GM21526 (cell line): ENCODE measurements around the gene MYRIP.
"Not testable (repeated sequence)": the region's sequence is repeated elsewhere in the genome, so short reads cannot be mapped to it uniquely, and the experiment has no call there.

Experiments
- ATAC-seq: cut with Tn5 transposase; IDR thresholded peaks from one replicate; pipeline ENCODE4 v1.9.1; 2021; ENCODE audit warnings: moderate library complexity; ENCODE audit not compliant: unreplicated experiment, low FRiP score

MYRIP gene

DNA sequence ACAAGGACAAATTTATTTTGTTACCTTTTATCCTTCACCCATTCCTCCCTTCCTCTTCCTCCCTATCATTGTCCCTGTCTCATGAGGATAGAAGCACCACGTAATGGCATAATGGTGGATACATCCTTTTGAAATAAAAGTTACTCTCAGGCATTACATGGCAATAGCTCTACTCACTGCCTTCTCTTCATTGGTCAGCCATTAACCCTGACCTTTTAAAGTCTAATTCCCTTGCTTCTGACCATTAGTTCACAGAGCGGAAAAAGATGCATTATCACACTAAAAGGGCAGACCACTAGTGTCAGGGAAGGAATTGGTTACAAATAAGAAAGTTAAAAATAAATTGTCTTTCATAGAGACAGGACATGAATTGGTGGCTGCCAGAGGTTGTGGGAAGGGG lies 445.5 kb downstream of the MYRIP start:
- no peak for ATAC-seq

DNA sequence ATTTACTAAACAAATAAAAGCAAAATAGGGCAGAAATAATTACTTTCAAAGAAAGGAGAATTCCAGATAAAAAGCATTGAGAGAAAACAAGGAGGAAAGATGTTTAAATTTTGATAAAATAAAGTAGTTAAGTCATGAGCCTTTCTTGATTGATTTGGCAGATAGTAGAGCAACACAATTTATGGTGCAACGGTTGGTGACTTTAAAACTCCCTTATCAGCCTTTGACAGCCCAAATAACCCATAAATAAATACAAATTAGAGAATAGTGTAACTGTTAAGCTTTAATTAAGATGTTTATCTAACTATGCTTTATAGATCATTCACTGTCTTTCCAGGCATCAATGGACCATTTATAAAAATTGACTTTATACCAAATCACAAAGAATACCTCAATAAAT lies 446.1 kb downstream of the MYRIP start:
- ATAC-seq, result no peak

DNA sequence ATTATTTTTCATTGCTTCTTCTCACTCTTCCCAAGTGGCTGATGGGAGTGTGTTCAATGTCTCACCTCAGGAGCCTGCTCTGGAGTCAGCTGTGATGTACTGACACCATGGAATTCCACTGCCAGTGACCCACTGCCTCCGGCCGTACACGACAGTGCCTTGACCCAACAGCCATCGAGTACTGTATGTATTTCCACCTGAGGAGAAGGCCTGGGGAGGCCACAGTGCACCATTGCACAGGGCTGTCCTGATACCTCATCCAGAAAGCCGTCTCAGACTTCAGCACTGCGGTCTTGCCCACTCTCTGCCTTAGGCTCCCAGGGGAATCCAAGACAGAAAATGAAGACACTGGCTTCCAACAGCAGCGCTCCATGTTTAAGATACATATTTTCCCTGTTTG lies 448.7 kb downstream of the MYRIP start:
- ATAC-seq, result no peak

DNA sequence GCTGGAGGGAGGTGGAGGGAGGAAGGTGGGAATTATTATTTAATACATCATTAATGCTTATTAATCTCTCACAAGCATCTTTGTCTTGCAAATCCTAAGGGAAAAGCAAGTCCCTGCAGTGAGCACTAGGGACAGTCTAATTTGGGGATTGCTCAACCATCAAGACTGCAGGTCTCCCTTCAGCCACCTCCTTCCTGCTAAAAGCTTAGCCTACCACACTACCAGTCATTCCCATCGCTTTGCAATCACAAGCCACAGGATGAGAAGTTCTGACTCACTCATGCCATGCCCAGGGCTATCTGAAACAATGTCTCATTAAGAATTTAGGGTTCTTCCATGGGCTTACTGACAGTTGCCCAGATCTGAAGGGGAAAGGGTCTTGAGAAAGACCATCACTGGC lies 449.1 kb downstream of the MYRIP start:
- no peak for ATAC-seq

DNA sequence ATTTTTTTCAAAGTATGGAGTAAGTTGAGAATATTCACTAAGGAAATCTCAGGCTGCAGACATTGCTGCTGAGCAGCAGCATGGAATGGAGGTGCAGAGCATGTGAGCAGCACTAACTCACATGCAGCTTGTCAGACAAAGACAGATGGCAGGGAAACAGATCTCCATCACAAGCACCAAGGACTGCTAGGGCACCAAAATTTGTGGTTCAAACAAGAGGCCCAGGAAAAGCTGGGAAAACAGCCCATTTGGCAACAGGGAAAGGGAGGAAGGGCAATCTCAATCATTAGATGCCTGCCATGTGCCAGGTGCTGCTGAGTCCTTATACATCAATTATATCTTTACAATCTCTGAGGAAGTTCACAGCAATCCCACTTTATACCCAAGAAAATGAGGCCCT lies 452.9 kb downstream of the MYRIP start:
- no peak for ATAC-seq

DNA sequence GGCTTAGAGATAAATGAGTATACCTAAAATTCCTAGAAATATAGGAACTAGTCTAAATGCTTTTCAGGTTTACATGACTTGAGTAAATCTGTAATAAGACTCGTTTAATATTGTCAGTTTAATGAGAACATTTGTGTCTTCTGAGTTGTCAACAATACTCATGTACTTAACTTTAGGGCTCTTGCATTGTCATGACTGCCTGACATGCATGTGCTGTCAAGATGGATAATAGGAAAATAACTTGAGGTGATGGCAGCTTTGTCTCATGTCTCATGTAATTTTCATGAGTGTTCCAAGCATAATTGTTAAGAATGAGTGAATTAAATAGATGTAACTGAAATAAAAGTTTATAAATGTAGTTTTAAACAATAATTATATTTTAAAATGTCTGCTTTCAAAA lies 455.0 kb downstream of the MYRIP start:
- ATAC-seq, result no peak

DNA sequence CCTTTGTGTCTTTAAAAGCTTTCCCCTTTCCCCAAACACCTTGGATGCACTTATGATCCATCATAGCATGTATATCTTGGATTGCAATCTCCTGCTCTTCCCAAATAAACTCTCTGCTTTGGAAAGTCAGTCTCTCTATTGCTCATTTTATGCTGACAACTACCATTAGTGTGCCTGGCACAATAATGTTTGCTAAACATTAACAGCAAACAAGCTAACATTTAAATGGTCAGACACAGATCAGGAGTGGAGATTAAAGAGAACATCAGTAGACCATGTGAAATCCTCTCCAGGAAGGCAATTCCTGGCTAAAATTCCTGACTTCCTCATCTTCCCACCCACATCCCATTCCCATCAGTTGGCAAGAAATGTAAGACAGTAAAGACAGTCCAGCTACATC lies 455.8 kb downstream of the MYRIP start:
- ATAC-seq, result no peak

DNA sequence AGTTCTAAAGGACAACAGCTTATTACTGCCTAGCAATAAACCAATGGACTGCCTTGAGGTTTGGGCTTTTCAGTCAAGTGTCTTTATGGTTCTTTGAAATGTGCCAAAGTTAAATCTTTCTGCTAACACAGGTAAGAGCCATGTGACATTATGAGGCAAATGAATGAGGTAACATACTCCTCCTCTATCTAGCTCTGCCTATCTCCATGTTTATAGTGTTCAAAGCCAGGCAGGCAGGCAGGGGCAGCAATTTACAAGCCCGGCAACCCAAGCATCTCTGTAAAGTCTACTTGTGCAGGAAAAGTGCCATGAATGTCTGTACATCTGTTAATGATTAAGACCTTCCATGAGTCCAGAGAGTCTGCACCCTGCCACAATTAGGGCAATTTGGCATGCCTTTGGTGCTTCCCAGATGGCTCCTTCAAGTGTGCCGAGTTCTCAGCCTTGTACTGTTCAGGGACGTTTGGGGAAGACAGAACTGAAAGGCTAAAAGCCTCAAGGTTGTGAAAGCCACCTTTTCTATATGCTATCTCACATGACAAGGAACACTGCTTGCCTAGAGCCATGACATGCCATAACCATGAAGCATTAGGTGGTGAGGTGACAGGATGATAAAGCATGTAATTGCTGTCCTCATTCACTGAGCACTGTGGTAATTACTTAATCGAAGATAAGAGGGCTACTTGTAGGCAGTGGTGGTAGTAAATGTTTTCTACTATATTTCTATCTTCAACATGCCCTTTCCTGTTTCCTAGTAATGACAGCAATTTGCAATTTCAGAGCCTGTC lies 458.7 kb downstream of the MYRIP start:
- ATAC-seq, result no peak

DNA sequence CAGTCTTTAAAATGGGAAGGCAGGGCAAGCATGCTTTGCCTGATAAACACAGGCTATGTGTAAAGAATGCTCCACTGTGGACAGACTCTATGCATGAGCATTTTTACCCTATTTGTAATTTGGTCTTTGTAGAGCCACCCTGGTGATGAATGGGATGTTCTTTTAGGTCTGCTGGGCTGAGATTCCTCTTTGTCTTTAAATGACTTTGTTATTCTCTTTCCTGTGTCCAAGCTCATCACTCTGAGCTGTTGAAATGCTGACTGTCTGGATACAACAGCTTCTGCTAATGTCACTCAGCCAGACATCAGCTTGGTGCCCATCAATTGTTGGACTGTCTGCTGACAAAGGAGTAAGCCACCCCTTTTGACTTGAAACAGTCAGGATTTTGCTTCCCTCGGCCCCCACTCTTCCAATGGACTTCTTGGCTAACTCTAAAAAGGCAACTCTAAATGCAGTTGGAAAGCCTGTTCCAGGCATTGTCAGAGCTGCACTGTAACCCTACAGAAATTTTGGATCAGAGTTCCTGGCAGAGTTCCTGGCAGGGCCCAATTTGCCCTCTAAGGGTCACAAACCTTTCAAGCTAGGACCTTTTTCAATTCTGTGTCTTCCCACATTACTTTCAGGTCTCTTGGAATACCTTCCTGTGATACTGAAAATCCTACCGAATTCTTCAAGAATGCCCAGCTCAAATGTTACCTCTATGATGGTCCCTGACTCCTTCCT lies 459.6 kb downstream of the MYRIP start:
- no peak for ATAC-seq

DNA sequence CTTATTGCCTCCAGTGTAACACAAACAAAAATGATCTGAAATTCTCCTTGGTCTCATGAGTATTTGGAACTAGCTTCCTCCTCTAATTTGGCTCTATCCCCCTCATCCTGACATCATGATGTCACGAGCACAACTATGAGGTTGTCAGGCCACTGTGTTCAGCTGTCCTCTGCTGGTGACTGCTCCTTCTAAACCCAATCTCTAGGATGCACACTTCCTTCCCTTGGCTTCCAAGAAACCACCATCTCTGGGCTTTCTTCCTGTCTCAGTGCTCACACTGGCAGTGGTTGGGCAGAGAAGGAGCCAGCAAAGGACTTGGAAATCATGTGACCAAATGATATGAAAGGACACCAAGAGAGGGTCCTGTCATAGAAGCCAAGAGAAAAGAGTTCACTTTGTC lies 469.4 kb downstream of the MYRIP start:
- ATAC-seq, result no peak

DNA sequence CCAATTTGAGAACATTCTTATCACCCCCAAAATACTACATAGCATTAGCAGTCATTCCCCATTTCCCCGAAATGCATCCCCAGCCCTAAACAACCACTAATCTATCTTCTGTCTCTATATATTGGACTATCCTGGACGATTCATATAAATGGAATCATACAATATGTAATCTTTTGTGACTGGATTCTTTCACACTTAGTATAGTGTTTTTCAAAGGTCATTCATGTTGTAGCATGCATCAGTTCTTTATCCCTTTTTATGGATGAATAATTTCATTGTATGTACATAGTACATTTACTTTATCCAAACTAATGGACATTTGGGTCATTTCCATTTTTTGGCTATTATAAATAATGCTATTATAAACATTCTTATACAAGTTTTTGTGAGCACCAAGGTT lies 472.6 kb downstream of the MYRIP start:
- ATAC-seq, result no peak

DNA sequence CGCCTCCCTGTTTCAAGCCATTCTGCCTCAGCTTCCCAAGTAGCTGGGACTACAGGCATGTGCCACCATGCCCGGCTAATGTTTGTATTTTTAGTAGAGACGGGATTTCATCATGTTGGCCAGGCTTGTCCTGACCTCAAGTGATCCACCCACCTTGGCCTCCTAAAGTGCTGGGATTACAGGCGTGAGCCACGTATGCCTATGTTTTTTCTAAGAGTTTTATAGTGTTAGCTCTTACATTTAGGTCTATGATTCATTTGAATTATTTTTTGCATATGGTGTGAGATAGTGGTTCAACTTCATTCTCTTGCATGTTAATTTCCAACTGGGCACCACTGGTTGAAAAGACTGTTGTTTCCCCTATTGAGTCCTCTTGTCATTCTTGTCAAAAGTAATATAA lies 473.6 kb downstream of the MYRIP start:
- ATAC-seq, result not testable (repeated sequence)

DNA sequence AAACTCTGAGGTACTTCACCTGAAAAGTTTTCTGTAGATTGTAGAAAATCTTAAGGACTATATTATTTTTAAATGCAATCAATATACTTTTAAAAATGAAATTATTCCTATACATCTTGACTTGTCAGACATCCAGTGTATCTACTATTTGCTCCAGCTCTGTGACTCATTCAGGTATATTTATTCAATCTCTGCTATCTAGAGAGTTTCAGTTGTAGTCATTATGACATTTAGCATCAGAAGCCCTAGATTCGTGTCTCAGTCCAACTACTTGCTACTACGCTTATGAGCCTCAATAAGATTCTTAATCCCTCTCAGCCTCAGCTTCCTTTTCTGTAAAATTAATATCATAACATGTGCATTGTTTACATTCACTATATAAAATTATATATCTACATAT lies 477.8 kb downstream of the MYRIP start:
- no peak for ATAC-seq

DNA sequence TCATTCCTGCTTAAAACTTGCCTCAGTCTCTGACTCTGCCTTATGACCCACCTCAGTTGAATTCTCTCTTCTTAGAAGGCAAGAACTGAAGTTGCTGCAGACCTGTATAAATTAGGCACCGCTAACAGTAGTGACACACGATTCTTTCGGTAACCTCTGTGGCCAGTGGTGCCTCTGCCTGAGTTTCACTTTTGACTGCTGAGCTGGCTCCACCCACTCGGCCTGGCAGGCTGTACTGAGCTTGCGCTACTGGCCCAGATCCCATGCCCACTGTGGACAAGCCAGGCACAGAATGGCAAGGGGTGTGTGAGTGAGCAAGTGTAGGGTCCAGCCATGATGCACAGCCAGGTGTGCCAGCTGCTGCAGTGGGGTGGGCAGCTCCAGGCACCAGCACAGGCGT lies 481.0 kb downstream of the MYRIP start:
- ATAC-seq, result no peak

DNA sequence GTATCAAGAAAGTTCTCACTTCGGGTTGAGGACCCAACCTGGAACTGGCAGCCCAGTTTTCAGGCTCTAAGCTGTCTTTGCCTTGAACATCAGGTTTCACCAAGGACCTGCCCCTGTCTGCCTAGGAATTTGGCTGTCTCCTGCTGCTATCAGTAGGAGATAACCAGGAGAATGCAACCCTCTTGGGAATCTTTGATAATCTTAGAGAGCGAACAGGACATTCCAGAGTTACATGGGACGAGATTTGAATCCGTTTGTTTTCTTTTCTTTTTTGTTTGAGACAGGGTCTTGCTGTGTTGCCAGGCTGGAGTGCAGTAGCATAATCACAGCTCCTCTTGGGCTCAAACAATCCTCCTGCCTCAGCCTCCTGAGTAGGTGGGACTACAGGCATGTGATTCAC lies 482.1 kb downstream of the MYRIP start:
- ATAC-seq, result no peak

DNA sequence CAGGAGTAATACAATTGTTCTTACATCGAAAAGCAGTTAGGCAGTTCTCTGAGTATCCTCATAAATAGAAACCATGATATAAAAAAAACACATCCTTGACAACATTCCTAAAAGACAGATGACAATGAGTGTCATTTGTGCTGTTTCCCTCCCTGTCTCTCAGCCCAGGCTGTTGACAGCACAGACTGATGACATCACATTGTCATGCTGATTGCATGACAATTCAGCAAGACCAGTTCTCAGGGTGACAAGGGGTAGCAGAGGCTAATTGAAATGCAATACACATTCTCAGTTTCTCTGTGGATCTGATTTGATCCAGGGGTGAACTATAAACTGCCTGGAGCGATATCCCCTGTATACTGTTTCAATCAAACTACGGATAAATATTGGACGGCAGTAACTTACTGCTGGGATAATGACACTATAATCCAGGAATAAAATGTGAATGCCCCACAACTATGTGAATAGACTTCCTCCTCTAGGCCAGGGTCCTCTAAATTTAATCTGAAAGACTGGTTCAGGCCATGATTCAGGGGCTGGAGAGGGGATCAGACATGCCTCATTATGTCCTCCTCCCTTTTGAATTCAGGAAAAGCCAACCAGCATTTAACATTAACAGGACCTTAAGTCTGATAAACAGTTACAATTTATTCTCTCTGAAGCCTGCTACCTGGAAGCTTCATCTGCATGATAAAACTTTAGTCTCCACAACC lies 483.4 kb downstream of the MYRIP start:
- ATAC-seq, result no peak

DNA sequence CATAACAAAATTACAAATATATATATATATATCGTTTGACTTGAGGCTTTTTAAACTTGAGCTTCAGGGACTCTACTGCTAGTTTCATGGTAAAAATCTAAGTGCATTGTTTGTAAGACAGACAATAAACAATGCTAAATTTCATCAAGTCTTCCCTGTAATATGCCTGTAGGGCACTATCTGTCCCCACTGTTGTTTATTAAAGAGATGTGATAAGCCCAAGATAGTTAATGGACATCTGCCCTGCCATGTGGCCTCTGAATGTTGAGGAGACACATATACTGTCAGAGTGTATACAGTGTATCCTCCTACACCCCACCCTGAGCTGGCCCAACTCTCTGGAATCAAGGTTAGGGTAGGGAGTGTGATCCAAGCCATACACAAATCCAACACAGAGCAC lies 485.0 kb downstream of the MYRIP start:
- no peak for ATAC-seq

DNA sequence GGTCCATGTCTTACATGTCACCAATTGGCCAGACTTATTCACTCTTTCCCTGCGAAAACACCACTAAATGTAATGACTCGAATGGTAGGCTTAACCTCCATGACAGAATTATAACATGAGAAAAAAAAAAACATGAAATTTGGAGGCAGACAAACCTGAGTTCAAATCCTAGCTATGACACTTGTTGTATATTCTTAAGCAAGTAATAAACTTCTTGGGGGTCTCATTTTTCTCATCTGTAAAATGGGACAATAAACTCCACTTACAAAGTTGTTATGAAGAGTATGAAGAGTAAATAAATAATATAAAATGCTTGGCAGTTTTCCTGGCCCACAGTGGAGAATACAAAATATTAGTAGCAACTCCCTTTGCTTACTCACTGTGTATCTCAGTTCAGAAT lies 488.7 kb downstream of the MYRIP start:
- ATAC-seq, result no peak

DNA sequence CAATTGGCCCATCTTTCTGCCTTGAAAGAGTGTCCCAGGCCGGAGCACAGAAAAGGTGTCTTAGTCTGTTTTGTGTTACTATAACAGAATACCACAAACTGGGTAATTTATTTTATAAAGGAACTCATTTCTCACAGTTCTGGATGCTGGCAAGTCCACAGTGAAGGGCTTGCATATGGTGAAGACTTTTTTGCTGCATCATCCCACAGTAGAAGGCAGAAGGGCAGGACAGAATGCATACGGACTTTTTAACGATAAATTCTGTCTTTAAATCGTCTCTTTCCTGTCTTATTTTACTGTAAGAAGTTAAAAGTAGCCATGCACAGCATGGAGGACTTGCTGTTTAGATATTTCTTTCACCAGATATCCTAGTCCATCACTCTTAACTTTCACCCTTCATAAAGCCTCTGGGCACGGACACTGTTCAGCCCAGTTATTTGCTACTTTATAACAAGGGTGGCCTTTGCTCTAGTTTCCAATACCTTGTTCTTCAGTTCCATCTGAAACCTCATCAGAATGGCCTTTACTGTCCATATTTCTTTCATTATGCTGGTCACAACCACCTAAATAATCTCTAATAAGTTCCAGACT lies 489.8 kb downstream of the MYRIP start:
- no peak for ATAC-seq

DNA sequence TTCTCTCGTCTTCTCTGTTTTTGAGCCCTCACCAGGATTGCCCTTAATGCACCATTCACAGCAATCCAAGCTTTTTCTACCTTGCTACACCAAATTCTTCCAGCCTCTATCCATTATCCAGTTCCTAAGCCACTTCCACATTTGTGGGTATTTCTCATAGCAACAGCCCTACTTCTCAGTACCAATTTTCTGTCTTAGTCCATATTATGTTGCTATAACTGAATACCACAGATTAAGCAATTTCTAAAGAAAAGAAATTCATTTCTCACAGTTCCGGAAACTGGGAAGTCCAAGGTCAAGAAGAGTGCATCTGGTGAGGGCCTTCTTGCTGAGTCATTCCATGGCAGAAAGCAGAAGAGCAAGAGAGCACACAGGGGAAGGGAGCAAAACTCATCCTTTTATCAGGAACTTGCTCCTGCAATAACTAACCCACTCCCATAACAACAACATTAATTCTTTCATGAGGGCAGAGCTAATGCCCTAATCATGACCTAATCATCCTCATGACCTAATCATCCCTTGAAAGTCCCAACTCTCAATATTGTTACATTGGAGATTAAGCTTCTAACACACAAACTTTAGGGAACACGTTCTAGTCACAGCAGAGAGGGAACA lies 490.4 kb downstream of the MYRIP start:
- ATAC-seq, result no peak

DNA sequence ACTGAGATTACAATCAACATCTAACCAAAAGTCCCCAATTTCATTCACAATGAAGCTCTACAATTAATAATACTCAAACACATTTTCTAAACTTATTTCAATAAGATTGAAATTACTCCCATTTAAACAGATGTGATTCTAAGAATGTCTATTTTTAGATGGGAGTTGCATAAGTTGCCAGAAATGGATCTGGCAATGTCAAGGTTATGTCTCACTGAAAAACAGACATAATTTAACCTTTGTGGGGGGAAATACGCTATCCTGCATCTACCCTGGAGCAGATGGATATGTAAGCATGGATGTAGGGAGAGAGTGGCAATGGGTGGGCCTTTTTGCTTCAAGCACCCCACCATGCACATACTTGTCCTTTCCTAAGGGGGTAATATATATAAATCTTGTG lies 493.4 kb downstream of the MYRIP start:
- ATAC-seq, result no peak
